Keratinocyte (primary cell): ENCODE results near the gene SMYD3.

Experiments used
- EZH2 ChIP-seq: IDR thresholded peaks from one replicate; pipeline ENCODE4 v1.6.1; 2012; ENCODE audit warnings: inconsistent platforms, mild to moderate bottlenecking, low read length, moderate library complexity
- TF ChIP-seq, protein P1 (sequence below), 3 experiments: IDR thresholded peaks in 1 of 3; conservative IDR thresholded peaks in 1 of 3; optimal IDR thresholded peaks in 1 of 3; 2 replicates in 2 of 3; 3 replicates in 1 of 3; pipeline versions ENCODE3 to v1.5.1; 2011; ENCODE audit warnings: low read length in 3 of 3, mild to moderate bottlenecking in 3 of 3, moderate library complexity in 2 of 3, control low read depth in 1 of 3, inconsistent platforms in 1 of 3; ENCODE audit not compliant: insufficient read depth in 2 of 3; ENCODE audit errors: extremely low read depth in 1 of 3

DNA sequence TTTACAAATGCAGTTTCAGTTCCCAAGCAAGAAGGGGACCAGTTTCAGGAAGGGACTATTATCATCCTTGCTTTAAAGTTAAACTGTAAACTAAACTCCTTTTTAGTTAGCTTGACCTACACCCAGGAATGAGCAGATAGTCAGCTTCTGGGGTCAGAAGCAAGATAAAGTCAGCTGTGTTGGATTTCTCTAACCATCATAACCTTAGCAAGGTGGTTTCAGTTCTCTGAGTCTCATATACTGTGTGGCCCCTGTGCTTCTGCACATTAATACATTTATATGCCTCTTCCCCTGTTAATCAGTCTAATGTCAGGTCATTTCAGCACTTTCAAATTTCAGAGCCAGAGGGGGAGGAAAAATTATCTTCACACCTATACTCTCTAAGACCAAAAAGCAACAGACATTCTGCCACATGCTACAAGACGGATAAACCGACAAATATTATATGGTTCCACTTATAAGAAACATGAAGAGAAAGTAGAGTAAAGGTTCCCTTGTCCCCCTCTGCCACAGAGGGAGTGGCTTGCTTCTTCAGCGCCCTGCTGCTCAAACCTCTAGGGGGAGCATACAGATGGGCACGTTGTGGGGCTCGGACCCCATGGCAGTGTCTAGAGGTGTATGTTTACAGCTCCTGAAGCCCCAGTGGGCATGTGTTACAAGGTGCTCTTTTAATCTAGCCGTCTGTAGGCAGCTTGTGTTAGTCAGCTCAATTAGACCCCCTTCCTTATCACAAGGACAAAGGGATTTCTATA is 89.1 kb downstream of the SMYD3 start:
- TF ChIP-seq EZH2: no peak
- TF ChIP-seq, protein P1, sequence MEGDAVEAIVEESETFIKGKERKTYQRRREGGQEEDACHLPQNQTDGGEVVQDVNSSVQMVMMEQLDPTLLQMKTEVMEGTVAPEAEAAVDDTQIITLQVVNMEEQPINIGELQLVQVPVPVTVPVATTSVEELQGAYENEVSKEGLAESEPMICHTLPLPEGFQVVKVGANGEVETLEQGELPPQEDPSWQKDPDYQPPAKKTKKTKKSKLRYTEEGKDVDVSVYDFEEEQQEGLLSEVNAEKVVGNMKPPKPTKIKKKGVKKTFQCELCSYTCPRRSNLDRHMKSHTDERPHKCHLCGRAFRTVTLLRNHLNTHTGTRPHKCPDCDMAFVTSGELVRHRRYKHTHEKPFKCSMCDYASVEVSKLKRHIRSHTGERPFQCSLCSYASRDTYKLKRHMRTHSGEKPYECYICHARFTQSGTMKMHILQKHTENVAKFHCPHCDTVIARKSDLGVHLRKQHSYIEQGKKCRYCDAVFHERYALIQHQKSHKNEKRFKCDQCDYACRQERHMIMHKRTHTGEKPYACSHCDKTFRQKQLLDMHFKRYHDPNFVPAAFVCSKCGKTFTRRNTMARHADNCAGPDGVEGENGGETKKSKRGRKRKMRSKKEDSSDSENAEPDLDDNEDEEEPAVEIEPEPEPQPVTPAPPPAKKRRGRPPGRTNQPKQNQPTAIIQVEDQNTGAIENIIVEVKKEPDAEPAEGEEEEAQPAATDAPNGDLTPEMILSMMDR (optimal IDR thresholded peaks at IDR 0.05 in 1 of 3, IDR thresholded peaks at IDR 0.05 in 1 of 3, conservative IDR thresholded peaks at IDR 0.05 in 1 of 3; ENCODE audit: extremely low read depth in 1 of 3, insufficient read depth in 2 of 3, low read length in 3 of 3): no peak
